GM19240 (cell line): ENCODE data around the gene TSPAN31.
"Not testable (repeated sequence)": the region's sequence is repeated elsewhere in the genome, so short reads cannot be mapped to it uniquely, and the experiment has no call there.

Source experiments
- DNase-seq: peaks from one replicate; pipeline ENCODE4 v3.0.0; 2011; ENCODE audit warnings: low spot score; ENCODE audit not compliant: insufficient read length

Gene TSPAN31, protein sequence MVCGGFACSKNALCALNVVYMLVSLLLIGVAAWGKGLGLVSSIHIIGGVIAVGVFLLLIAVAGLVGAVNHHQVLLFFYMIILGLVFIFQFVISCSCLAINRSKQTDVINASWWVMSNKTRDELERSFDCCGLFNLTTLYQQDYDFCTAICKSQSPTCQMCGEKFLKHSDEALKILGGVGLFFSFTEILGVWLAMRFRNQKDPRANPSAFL

DNA sequence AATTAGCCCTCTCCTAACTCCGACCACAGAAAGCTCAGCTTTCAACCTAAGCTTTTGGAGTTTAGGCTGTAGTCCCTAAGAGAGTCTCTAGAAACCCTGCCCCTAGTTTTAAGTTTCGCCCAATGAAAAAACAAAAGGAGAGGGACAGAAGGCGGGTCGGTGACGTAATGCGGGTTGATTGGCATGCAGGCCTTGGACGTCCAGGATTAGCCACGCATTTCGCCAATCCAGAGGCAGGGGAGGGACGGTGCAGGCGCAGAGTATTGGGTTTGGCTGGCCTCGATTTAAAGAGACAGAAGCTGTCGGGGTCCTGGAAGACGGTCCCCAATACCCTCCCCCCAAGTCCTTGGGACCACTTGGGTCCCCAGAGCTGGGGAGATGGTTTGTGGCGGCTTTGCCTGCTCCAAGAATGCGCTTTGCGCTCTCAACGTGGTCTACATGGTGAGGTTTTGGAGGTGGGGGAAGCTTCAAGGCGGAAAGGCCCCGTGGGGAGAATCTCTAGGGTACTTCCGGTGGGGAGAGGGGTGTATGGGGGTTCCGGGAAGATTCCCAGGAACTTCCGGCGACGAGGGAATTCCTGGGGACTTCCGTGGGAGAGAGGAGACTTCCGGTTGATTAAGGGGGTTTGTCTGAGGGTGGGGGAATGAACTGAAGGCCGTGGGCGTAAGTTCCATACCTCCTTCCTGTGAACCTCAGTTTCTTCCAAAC is at the start of gene TSPAN31:
Gene TSPAN31 (plus strand): TSS at position 263 of the 708 bp plus-strand sequence. CDS start 116 bp downstream, at position 379.
- peak; percentile 88 for DNase-seq

DNA sequence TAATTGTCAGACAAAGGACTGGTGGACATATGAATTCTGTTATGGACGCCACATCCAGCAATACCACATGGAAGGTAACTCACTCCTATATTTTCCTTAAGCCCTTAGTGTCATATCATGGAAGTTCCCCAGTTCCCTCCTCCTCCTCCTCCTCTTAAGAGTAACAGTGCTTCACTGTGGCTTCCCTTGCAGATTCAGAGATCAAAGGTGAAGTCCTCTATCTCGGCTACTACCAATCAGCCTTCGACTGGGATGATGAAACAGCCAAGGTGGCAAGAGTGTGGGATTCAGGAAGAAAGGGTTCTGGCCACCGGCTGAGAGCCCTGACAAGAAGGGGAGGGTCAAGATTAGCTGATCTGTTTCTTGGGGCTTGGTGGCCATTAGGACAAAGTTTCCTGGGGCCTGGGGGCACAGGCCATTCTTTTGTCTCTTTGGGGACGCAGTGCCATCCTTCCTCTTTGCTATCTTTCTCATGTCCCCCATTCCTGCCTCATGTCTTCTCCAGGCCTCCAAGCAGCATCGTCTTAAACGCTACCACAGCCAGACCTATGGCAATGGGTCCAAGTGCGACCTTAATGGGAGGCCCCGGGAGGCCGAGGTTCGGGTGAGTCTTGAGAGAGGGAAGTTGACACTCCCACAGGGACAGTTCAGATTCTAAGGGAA is 48.9 kb upstream of the TSPAN31 start:
- no peak for DNase-seq

DNA sequence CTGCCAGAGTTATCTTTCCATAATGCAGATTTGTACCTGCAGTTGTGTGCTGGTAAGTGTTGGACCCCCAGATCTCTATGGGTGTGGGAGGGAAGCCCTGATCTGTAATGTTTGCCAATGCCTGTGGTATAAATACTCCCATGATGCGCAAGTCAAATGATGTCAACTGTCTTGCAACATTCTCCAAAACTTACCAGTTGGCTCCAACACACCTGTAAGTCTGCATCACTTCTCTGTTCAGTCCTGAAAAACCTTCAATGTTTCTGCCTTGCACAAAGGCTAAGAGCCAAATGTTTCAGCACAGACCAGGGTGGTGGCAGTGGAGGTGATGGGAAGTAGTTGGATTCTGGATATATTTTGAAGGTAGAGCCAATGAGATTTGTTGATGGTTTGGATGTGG is 47.8 kb upstream of the TSPAN31 start:
- no peak for DNase-seq

DNA sequence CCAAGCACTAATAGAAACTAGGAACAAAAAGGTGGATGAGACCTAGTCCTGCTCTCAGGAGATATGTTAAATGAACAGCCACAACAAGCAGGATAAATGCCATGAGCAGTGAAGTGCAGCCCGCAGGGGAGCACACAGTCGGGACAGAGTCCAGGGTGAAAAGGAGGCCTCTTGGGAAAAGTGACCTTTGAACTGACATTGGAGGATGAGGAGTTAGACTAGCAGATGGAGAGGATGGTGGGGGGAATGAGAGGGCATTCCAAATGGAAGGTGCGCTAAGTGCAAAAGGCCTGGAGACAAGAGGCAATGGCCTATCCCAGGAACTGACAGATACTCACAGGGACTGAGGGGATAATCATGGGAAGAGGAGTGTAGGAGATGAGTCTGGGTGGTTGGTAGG is 46.4 kb upstream of the TSPAN31 start:
- DNase-seq = no peak

DNA sequence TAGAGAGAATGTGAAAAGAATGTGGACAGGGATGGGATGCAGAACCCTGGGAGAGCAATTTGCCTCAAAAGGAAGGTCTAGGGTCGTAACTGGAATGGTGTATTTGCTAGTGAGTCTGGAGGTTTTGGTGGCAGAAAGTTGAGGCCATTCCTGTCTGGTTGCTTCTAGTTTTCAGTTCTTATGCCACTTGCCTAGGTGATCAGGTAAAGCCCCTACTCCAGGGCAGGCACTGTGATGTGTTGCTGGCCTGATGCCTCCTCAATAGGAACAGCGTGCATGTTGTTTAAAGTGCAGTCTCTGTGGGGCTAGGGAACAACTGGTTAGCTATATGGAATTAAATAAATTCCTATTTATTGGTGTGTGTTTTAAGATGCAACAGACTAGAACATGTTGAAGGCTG is 44.5 kb upstream of the TSPAN31 start:
- no peak for DNase-seq

DNA sequence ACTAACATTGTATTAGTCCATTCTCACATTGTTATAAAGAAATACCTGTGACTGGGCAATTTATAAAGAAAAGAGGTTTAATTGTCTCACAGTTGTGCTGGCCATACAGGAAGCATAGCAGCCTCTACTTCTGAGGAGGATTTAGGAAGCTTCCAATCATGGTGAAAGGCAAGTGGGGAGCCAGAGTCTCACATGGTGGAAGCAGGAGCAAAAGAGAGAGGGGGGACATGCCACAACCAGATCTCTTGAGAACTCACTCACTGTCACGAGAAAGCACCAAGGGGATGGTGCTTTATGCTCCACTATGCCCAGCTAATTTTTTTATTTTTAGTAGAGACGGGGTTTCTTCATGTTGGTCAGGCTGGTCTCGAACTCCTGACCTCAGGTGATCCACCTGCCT is 37.6 kb upstream of the TSPAN31 start:
- no peak for DNase-seq

DNA sequence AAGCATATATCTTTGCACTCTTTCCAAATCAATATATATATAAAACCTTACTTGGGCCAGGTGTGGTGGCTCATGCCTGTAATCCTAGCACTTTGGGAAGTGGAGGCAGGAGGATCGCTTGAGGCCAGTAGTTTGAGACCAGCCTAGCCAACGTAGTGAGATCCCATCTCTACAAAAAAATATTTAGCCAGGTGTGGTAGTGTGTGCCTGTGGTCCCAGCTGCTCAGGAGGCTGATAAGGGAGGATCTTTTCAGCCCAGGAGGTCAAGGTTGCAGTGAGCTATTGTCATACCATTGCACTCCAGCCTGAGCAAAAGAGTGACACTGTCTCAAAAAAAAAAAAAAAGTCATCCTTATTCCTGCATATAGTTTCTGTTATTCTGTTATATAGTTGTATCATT is 36.5 kb upstream of the TSPAN31 start:
- DNase-seq = no peak

DNA sequence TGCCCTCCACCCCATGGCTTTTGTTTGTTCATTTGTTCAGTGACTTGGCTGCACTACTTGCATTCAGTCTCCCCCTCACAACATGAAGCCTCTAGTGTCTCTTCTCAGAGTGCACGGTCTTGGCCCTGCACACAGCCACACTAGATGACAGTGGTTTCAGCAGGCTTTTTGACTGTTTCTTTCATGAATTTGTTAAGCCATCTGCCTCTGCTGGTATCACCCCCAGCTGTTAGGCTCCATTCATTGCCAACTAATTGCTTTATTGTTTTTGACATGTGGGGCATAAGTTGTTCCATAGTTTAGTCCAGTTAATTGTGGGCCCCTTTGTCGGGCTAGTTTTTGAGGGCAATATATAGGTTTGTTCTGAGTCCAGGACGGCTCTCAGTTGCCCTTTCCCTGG is 32.1 kb upstream of the TSPAN31 start:
- DNase-seq = no peak

DNA sequence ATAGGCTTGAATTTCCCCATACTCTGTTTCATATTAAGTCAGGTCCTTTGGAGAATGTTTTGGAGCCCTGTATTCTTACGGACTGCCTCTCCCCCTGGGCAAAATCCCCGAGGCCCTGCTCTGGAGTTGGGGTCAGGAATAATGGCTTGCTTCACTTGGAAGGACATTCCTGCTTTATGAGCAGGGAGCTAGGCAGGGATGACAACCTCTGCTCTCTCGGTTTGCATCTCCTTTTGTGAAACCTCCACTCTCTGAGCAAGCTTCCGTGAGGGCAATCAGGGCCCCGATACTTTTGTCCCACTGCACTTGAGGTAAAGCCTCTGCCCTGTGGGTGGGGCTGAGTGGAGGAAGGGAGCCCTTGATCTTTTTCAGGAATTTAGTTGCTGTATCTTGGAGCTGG is 31.6 kb upstream of the TSPAN31 start:
- no peak for DNase-seq

DNA sequence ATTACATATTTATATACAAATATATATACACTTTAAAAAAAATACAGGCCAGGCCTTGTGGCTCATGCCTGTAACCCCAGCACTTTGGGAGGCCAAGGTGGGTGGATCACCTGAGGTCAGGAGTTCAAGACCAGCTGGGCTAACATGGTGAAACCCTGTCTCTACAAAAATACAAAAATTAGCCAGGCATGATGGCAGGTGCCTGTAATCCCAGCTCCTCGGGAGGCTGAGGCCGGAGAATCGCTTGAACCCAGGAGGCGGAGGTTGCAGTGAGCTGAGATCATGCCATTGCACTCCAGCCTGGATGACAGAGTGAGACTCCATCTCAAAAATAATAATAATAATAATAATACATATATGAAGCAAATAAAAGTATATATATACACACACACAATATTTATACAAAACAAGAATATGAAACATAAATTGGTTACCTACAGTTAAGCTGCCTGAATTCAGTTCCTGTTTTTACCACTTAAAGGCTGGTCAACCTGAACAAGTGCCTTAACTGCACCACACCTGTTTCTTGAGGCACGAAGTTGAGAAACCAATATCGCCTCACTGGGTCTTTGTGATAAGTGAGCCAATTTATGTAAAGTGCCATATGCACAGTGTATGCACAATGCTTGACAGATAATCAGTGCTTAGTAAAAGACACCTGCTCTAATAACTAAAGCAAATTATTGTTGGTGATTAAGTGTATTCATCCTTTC is 29.6 kb upstream of the TSPAN31 start:
- not testable (repeated sequence) for DNase-seq

DNA sequence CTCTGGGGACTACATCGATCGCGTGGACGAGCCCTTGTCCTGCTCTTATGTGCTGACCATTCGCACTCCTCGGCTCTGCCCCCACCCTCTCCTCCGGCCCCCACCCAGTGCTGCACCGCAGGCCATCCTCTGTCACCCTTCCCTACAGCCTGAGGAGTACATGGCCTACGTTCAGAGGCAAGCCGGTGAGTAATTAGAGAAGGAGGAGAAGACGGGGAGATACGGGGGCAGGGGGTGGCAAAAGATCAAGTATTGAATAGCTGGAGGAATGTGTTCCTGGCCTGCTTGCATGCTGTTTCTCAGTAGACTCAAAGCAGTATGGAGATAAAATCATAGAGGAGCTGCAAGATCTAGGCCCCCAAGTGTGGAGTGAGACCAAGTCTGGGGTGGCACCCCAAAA is 29.1 kb upstream of the TSPAN31 start:
- DNase-seq = no peak

DNA sequence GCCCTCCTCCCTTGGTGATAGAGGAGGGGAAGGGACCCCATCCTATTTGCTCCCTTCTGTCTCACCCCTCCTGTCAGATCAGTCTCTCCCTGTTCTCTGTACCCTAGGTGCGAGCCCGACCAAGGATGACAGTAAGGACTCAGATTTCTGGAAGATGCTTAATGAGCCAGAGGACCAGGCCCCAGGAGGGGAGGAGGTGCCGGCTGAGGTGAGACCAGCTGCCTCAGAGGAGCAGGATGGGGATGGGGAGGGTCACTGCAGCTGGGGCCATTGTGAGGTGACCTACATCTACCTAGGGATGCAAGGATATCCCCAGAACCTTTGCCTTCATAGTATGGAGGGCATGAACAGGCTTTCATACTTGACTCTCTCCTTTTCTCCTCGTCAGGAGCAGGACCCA is 28.5 kb upstream of the TSPAN31 start:
- DNase-seq = no peak

DNA sequence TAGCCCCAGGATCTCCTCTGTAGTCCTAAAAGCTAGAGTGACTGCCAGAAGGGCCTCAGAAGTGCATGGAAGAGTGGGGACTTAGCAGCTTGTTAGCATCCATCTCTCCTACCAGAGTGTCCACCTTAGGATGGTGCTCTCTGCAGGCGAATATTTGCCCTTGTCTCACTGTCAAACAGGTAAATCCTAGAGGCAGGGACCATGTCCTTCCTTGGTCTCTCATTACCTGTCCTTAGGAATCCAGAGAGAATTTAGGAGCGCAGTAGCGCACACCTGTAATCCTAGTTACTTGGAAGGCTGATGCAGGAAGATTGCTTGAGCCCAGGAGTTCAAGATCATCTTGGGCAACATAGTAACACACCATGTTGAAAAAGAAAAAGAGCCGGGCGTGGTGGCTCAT is 27.7 kb upstream of the TSPAN31 start:
- DNase-seq = no peak

DNA sequence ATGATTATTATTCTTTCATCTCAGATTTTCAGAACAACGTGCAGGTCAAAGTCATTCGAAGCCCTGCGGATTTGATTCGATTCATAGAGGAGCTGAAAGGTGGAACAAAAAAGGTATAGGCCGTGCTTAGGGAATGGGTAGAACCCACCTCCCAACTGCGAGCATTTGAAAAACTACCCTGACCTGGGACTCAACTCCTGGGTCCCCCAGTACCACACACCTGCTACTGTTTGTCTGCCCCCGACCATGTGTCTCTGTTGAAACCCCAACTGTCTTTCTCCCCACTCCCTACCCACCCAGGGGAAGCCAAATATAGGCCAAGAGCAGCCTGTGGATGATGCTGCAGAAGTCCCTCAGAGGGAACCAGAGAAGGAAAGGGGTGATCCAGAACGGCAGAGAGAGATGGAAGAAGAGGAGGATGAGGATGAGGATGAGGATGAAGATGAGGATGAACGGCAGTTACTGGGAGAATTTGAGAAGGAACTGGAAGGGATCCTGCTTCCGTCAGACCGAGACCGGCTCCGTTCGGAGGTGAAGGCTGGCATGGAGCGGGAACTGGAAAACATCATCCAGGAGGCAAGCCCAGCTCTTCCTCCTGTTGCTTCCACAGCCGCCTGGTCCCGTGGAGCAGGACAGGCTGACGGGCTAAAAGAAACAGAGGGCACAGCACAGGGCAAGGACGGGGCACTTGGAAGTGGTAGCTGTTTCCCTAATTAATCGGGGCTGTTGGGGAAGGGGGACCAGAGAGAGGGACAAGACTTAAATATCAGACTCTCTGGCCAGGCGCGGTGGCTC is 26.8 kb upstream of the TSPAN31 start:
- no peak for DNase-seq

DNA sequence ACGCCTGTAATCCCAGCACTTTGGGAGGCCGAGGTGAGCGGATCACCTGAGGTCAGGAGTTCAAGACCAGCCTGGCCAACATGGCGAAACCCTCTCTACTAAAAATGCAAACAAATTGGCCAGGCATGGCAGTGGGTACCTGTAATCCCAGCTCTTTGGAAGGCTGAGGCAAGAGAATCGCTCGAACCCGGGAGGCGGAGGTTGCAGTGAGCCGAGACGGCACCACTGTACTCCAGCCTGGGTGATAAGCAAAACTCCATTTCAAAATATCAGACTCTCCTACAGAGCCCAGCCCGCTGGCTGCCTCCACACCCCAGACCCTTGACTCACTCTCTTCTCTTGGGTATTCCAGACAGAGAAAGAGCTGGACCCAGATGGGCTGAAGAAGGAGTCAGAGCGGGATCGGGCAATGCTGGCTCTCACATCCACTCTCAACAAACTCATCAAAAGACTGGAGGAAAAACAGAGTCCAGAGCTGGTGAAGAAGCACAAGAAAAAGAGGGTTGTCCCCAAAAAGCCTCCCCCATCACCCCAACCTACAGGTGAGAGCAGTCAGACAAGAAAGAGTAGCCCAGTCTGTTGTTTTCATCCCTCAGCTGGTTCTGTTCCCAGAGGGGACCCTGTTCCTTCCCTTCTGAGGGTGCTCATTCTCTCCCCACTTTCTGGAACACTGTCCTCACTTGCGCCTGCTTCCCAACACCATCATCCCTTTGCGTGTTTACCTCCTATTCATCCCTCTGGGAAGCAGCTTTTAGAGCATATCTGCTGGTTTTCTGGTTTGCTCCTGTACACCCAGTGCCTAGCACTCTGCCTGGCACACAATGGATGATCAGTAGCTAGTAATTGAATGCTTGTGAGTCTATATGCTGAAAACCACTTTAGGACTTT is 26.0 kb upstream of the TSPAN31 start:
- DNase-seq = no peak

DNA sequence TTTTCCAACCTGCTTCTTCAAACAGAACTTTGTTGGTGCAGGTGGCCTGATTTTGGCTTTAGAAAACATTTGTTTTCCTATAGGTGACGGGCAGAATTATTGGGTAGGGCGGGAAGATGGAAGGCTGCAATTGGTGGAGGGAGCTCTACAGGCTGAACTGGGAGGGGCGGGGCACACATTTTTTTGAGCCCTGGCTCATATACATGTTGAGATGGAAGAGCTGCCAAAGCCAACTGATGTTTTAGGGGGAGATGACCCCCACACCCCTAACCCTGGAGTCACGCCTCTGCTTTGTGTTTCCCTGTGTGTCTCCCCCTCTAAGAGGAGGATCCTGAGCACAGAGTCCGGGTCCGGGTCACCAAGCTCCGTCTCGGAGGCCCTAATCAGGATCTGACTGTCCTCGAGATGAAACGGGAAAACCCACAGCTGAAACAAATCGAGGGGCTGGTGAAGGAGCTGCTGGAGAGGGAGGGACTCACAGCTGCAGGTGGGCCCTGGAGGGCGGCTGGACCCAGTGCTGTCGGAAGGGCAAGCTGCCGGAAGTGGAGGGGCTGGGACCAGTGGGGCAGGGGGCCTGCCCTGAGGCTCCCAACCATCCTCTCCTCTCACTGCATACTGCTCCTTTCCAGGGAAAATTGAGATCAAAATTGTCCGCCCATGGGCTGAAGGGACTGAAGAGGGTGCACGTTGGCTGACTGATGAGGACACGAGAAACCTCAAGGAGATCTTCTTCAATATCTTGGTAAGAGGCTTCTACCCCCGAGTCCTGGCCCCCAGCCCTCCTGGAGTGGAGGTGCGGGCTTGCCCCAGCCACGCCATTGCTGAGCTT is 24.8 kb upstream of the TSPAN31 start:
- DNase-seq = no peak

DNA sequence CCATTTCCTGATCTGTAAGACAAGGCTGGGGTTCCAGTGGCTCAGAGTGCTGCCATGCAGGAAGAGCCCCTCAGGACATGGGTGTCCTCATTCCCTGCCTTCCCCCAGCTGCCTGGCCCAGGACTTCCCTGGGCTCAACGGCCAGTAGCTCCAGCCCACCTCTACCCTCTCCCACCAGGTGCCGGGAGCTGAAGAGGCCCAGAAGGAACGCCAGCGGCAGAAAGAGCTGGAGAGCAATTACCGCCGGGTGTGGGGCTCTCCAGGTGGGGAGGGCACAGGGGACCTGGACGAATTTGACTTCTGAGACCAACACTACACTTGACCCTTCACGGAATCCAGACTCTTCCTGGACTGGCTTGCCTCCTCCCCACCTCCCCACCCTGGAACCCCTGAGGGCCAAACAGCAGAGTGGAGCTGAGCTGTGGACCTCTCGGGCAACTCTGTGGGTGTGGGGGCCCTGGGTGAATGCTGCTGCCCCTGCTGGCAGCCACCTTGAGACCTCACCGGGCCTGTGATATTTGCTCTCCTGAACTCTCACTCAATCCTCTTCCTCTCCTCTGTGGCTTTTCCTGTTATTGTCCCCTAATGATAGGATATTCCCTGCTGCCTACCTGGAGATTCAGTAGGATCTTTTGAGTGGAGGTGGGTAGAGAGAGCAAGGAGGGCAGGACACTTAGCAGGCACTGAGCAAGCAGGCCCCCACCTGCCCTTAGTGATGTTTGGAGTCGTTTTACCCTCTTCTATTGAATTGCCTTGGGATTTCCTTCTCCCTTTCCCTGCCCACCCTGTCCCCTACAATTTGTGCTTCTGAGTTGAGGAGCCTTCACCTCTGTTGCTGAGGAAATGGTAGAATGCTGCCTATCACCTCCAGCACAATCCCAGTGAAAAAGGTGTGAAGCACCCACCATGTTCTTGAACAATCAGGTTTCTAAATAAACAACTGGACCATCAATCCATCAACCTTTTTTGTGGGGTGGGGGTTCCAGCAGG is 23.9 kb upstream of the TSPAN31 start:
- DNase-seq = no peak
